ENCODE measurements around the gene PLA1A. TPM values are rescaled to one million over a fixed set of nuclear protein-coding genes. Genes with fewer than 3 reads are reported as not detected.
A peak's percentile ranks its signal among the peaks of the same experiment; 100 is the strongest.

PLA1A gene
- total RNA-seq, 4 donors from 2014 or later, result 0.70 to 4.1 (median 0.85) TPM; not detected in 1

- H3K9me3 ChIP-seq, result no peaks in the 10 kb centered on the region
- no peaks in the 10 kb centered on the region for H3K27me3 ChIP-seq
- TF ChIP-seq, protein P1, sequence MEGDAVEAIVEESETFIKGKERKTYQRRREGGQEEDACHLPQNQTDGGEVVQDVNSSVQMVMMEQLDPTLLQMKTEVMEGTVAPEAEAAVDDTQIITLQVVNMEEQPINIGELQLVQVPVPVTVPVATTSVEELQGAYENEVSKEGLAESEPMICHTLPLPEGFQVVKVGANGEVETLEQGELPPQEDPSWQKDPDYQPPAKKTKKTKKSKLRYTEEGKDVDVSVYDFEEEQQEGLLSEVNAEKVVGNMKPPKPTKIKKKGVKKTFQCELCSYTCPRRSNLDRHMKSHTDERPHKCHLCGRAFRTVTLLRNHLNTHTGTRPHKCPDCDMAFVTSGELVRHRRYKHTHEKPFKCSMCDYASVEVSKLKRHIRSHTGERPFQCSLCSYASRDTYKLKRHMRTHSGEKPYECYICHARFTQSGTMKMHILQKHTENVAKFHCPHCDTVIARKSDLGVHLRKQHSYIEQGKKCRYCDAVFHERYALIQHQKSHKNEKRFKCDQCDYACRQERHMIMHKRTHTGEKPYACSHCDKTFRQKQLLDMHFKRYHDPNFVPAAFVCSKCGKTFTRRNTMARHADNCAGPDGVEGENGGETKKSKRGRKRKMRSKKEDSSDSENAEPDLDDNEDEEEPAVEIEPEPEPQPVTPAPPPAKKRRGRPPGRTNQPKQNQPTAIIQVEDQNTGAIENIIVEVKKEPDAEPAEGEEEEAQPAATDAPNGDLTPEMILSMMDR (IDR thresholded peaks at IDR 0.05), result no peak
- TF ChIP-seq POLR2A (IDR thresholded peaks at IDR 0.05), result no peak
- peaks cover 0 to 7% (median 0%) of the 10 kb centered on the region in 4 donors for H3K4me1 ChIP-seq
- no peak overlapping the region for H3K27ac ChIP-seq
- DNase-seq, result no peak
- H3K36me3 ChIP-seq, result no peaks in the 10 kb centered on the region
- no peak overlapping the region for H3K4me3 ChIP-seq
Observed at GRCh38 chr3:119628816-119629445, 31.2 kb downstream of the PLA1A start.

GRCh38 chr3:119630128-119630879 is 32.6 kb downstream of the PLA1A start:
- no peak overlapping the region for H3K4me3 ChIP-seq
- H3K4me1 ChIP-seq, result peaks cover 0 to 7% (median 0%) of the 10 kb centered on the region in 4 donors
- no peaks in the 10 kb centered on the region for H3K36me3 ChIP-seq
- H3K27ac ChIP-seq, result peak overlapping the region in 3 of 4 donors; percentile 4 to 18 (median 8)
- H3K9me3 ChIP-seq, result no peaks in the 10 kb centered on the region
- H3K27me3 ChIP-seq, result no peaks in the 10 kb centered on the region
- no peak for DNase-seq
- TF ChIP-seq, protein P1 (IDR thresholded peaks at IDR 0.05), result no peak
- TF ChIP-seq POLR2A (IDR thresholded peaks at IDR 0.05), result no peak

GRCh38 chr3:119630880-119631329 is 33.2 kb downstream of the PLA1A start:
- no peaks in the 10 kb centered on the region for H3K27me3 ChIP-seq
- no peak overlapping the region for H3K4me3 ChIP-seq
- no peak for DNase-seq
- no peaks in the 10 kb centered on the region for H3K36me3 ChIP-seq
- peaks cover 0 to 7% (median 0%) of the 10 kb centered on the region in 4 donors for H3K4me1 ChIP-seq
- H3K9me3 ChIP-seq, result no peaks in the 10 kb centered on the region
- peak overlapping the region in 1 of 4 donors; percentile 4 for H3K27ac ChIP-seq
- TF ChIP-seq, protein P1 (IDR thresholded peaks at IDR 0.05), result no peak
- TF ChIP-seq POLR2A (IDR thresholded peaks at IDR 0.05), result no peak

GRCh38 chr3:119631516-119631915 is 33.8 kb downstream of the PLA1A start:
- no peak for TF ChIP-seq POLR2A (IDR thresholded peaks at IDR 0.05)
- TF ChIP-seq, protein P1 (IDR thresholded peaks at IDR 0.05), result no peak
- no peak for DNase-seq
- H3K27ac ChIP-seq, result no peak overlapping the region
- H3K9me3 ChIP-seq, result no peaks in the 10 kb centered on the region
- no peak overlapping the region for H3K4me3 ChIP-seq
- H3K36me3 ChIP-seq, result no peaks in the 10 kb centered on the region
- no peaks in the 10 kb centered on the region for H3K27me3 ChIP-seq
- peaks cover 0 to 7% (median 0%) of the 10 kb centered on the region in 4 donors for H3K4me1 ChIP-seq

- DNase-seq, result no peak
- H3K27me3 ChIP-seq, result no peaks in the 10 kb centered on the region
- TF ChIP-seq, protein P1 (IDR thresholded peaks at IDR 0.05), result no peak
- no peak for TF ChIP-seq POLR2A (IDR thresholded peaks at IDR 0.05)
- H3K9me3 ChIP-seq, result no peaks in the 10 kb centered on the region
- no peak overlapping the region for H3K4me3 ChIP-seq
- H3K4me1 ChIP-seq, result peaks cover 0 to 7% (median 0%) of the 10 kb centered on the region in 4 donors
- no peak overlapping the region for H3K27ac ChIP-seq
- H3K36me3 ChIP-seq, result no peaks in the 10 kb centered on the region
Observed at GRCh38 chr3:119632216-119632615, 34.5 kb downstream of the PLA1A start.

All from Peyer's patch (tissue), 4 donors.